Neuronal stem cell (in vitro differentiated cells): ENCODE results near the gene DSCAM.

Experiments
- DNase-seq: peaks from one replicate; pipeline ENCODE4 v3.0.0-alpha.2; 2013; ENCODE audit warnings: low spot score
- H2AFZ ChIP-seq: one replicate; pipeline ENCODE4 v1.6.1; 2013; ENCODE audit warnings: mild to moderate bottlenecking, low read length, inconsistent platforms
- H2AK5ac ChIP-seq: 2 replicates; pipeline ENCODE4 v1.6.1; 2013; ENCODE audit warnings: low read depth, mild to moderate bottlenecking, inconsistent platforms, low read length, moderate library complexity, mixed read lengths
- H2BK120ac ChIP-seq: 2 replicates; pipeline ENCODE4 v1.6.1; 2013; ENCODE audit warnings: low read depth, mild to moderate bottlenecking, inconsistent platforms, low read length, moderate library complexity, mixed read lengths
- H2BK12ac ChIP-seq: one replicate; pipeline ENCODE4 v1.6.1; 2013; ENCODE audit warnings: low read length, inconsistent platforms
- H2BK15ac ChIP-seq: 2 replicates; pipeline ENCODE4 v1.6.1; 2013; ENCODE audit warnings: mild to moderate bottlenecking, low read length, inconsistent platforms, mixed read lengths
- H2BK5ac ChIP-seq: one replicate; pipeline ENCODE4 v1.6.1; 2013; ENCODE audit warnings: inconsistent platforms, mild to moderate bottlenecking, low read length, moderate library complexity
- H3K14ac ChIP-seq: one replicate; pipeline ENCODE4 v1.6.1; 2013; ENCODE audit warnings: low read length, inconsistent platforms
- H3K18ac ChIP-seq: 2 replicates; pipeline ENCODE4 v1.6.1; 2013; ENCODE audit warnings: low read length, inconsistent platforms
- H3K23ac ChIP-seq: 2 replicates; pipeline ENCODE4 v1.6.1; 2013; ENCODE audit warnings: low read depth, mild to moderate bottlenecking, mixed read lengths, low read length, inconsistent platforms; ENCODE audit not compliant: poor library complexity
- H3K27ac ChIP-seq: replicated peaks from 3 replicates; pipeline ENCODE4 v1.5.1; 2013; ENCODE audit warnings: low read length, inconsistent platforms
- H3K27me3 ChIP-seq, 3 experiments: 2 replicates each; pipeline ENCODE4 v1.6.1; 2013; ENCODE audit warnings: low read length in 3 of 3, mild to moderate bottlenecking in 2 of 3, inconsistent platforms in 1 of 3, low read depth in 1 of 3, mixed read lengths in 1 of 3, moderate library complexity in 1 of 3; ENCODE audit not compliant: control insufficient read depth in 3 of 3, insufficient read depth in 3 of 3
- H3K36me3 ChIP-seq, 2 donors: replicated peaks in 1 of 2; 2 replicates each; pipeline ENCODE4 v1.6.1; 2013; ENCODE audit warnings: low read length in 2 of 2; ENCODE audit not compliant: control insufficient read depth in 2 of 2, insufficient read depth in 2 of 2
- H3K4ac ChIP-seq: 2 replicates; pipeline ENCODE4 v1.6.1; 2013; ENCODE audit warnings: inconsistent platforms, mild to moderate bottlenecking, low read length, moderate library complexity
- H3K4me1 ChIP-seq, 2 donors: 1 replicate in 1 of 2; 2 replicates in 1 of 2; pipeline ENCODE4 v1.6.1; 2013; ENCODE audit warnings: low read length in 2 of 2, low read depth in 1 of 2; ENCODE audit not compliant: control insufficient read depth in 2 of 2, insufficient read depth in 1 of 2
- H3K4me2 ChIP-seq: one replicate; pipeline ENCODE4 v1.6.1; 2013; ENCODE audit warnings: mild to moderate bottlenecking, low read length, inconsistent platforms; ENCODE audit not compliant: insufficient read depth, poor library complexity, severe bottlenecking
- H3K4me3 ChIP-seq, 2 donors: 2 replicates each; pipeline ENCODE4 v1.5.1; 2013; ENCODE audit warnings: low read length in 2 of 2, mild to moderate bottlenecking in 2 of 2, inconsistent platforms in 1 of 2, moderate library complexity in 1 of 2
- H3K79me1 ChIP-seq: one replicate; pipeline ENCODE4 v1.6.1; 2013; ENCODE audit warnings: low read depth, mild to moderate bottlenecking, inconsistent platforms, low read length, moderate library complexity
- H3K9ac ChIP-seq: one replicate; pipeline ENCODE4 v1.6.1; 2013; ENCODE audit warnings: mild to moderate bottlenecking, low read depth, low read length, inconsistent platforms; ENCODE audit not compliant: poor library complexity
- H3K9me3 ChIP-seq, 2 donors: replicated peaks in 1 of 2; 2 replicates each; pipeline versions ENCODE3 to v1.6.1; 2013; ENCODE audit warnings: low read length in 2 of 2, mild to moderate bottlenecking in 2 of 2, inconsistent platforms in 1 of 2, low read depth in 1 of 2, mixed read lengths in 1 of 2, moderate library complexity in 1 of 2; ENCODE audit not compliant: control insufficient read depth in 2 of 2, insufficient read depth in 1 of 2
- H4K8ac ChIP-seq: one replicate; pipeline ENCODE4 v1.6.1; 2013; ENCODE audit warnings: low read depth, mild to moderate bottlenecking, inconsistent platforms, low read length, moderate library complexity
- H4K91ac ChIP-seq: one replicate; pipeline ENCODE4 v1.6.1; 2013; ENCODE audit warnings: low read length, low read depth, mild to moderate bottlenecking, inconsistent platforms; ENCODE audit not compliant: poor library complexity
- WGBS, 2 donors: extraction: QIAGEN DNeasy Blood & Tissue Kit; methylation state at CpG; one replicate each; pipeline ENCODE4 v1.1.7; 2013; ENCODE audit warnings: missing lambda C conversion rate in 2 of 2, mixed read lengths in 1 of 2; ENCODE audit not compliant: insufficient read length in 2 of 2, insufficient replicate concordance in 1 of 2; ENCODE audit errors: extremely low coverage in 2 of 2; 5-methylcytosine and 5-hydroxymethylcytosine counted together

The DSCAM gene

GRCh38 chr21:40408561-40408960, 438.4 kb downstream of the DSCAM start:
- Histone ChIP-seq H3K4me1 (no peaks in the 10 kb centered on the region), H2BK12ac (no peak overlapping the region), H2AFZ (no peak overlapping the region), H3K36me3 (no peaks in the 10 kb centered on the region), H3K14ac (no peak overlapping the region), H3K4ac (no peak overlapping the region), H2AK5ac (no peak overlapping the region), H3K9ac (no peak overlapping the region), H3K4me2 (no peak overlapping the region), H3K18ac (no peak overlapping the region), H3K9me3 (no peaks in the 10 kb centered on the region), H2BK15ac (no peak overlapping the region), H4K91ac (no peak overlapping the region), H3K27me3 (no peaks in the 10 kb centered on the region), H4K8ac (no peak overlapping the region), H3K23ac (no peak overlapping the region), H2BK5ac (no peak overlapping the region), H3K27ac (no peak overlapping the region), H2BK120ac (no peak overlapping the region), H3K79me1 (no peaks in the 10 kb centered on the region), H3K4me3 (no peak overlapping the region)
- DNase-seq: no peak
- WGBS, 2 donors: no CpG with 5 or more reads among the region's 5 CpGs

DNA sequence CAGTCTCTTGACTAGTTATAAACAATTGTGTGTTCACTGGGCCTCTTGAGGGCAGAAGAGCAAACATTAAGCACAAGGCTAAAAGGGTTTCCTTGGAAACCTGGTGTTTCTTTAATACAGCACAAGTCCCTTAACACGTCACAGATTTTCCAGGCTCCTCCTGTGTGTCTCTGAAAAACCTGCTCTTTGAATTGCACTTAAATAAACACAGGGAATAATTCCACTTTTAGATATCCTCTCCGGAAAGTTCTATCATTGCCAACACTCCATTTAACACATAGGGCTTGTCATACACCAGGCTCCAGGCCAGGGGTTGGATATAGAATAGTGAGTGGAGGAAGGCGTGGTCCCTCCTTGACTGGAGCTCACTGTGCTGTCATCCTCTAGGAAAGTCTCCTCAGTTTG, 442.6 kb downstream of the DSCAM start:
- Histone ChIP-seq H4K8ac (no peak overlapping the region), H2BK12ac (no peak overlapping the region), H3K27me3 (no peaks in the 10 kb centered on the region), H2BK120ac (no peak overlapping the region), H3K4ac (no peak overlapping the region), H2BK5ac (no peak overlapping the region), H3K9me3 (no peaks in the 10 kb centered on the region), H3K9ac (no peak overlapping the region), H3K18ac (no peak overlapping the region), H2AFZ (no peak overlapping the region), H2AK5ac (no peak overlapping the region), H2BK15ac (no peak overlapping the region), H3K4me2 (no peak overlapping the region), H3K79me1 (no peaks in the 10 kb centered on the region), H3K4me3 (no peak overlapping the region), H3K14ac (no peak overlapping the region), H3K27ac (no peak overlapping the region), H3K4me1 (no peaks in the 10 kb centered on the region), H3K23ac (no peak overlapping the region), H4K91ac (no peak overlapping the region), H3K36me3 (no peaks in the 10 kb centered on the region)
- WGBS, 2 donors: no CpG with 5 or more reads among the region's 3 CpGs
- no peak for DNase-seq

DNA sequence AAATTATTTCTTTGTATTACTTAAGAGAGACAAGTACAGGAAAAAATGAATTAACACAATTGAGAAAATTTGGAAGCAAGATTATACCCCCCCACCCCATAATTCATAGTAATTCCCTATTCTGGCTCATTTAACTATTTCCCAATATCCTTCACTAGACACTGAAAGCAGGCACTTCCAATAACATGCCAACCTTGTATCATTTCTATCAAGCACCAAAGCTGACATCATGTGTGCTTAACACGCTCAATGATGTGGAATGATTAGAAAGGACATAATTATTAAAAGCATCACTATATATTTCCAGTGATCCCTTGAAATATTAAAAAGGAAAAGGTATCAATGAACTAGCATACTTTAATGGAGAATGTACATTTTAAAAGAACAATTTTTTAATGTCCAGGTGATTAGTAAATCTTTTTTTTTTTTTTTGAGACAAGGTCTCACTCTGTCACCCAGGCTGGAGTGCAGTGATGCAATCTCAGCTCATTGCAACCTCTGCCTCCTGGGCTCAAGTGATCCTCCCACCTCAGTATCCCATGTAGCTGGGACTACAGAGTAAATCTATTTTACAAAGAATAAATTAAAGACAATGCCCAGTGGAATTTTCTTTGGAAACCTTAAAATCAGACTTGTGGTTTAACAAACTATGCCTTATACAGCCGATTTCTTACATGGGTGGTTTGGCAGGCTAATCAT, 443.9 kb downstream of the DSCAM start:
- Histone ChIP-seq H2BK15ac (no peak overlapping the region), H3K36me3 (no peaks in the 10 kb centered on the region), H2BK120ac (no peak overlapping the region), H2BK5ac (no peak overlapping the region), H3K14ac (peak overlapping the region; percentile 49), H4K91ac (no peak overlapping the region), H3K18ac (no peak overlapping the region), H3K4me2 (no peak overlapping the region), H4K8ac (no peak overlapping the region), H3K9me3 (no peaks in the 10 kb centered on the region), H3K9ac (no peak overlapping the region), H3K4me3 (no peak overlapping the region), H3K23ac (no peak overlapping the region), H2AFZ (no peak overlapping the region), H3K4ac (no peak overlapping the region), H3K4me1 (no peaks in the 10 kb centered on the region), H3K27ac (no peak overlapping the region), H3K27me3 (no peaks in the 10 kb centered on the region), H3K79me1 (no peaks in the 10 kb centered on the region), H2AK5ac (no peak overlapping the region), H2BK12ac (no peak overlapping the region)
- DNase-seq: no peak
- WGBS, 2 donors: no CpG with 5 or more reads among the region's 2 CpGs

GRCh38 chr21:40395732-40396131, 451.2 kb downstream of the DSCAM start:
- Histone ChIP-seq H2BK15ac (no peak overlapping the region), H3K14ac (no peak overlapping the region), H2BK120ac (no peak overlapping the region), H3K27ac (no peak overlapping the region), H2BK12ac (no peak overlapping the region), H3K18ac (no peak overlapping the region), H3K79me1 (no peaks in the 10 kb centered on the region), H3K4me2 (no peak overlapping the region), H2AFZ (no peak overlapping the region), H3K4me3 (no peak overlapping the region), H3K27me3 (no peaks in the 10 kb centered on the region), H4K8ac (no peak overlapping the region), H3K4ac (no peak overlapping the region), H2AK5ac (no peak overlapping the region), H3K4me1 (no peaks in the 10 kb centered on the region), H3K23ac (no peak overlapping the region), H3K9ac (no peak overlapping the region), H4K91ac (no peak overlapping the region), H3K36me3 (no peaks in the 10 kb centered on the region), H2BK5ac (no peak overlapping the region), H3K9me3 (no peaks in the 10 kb centered on the region)
- no peak for DNase-seq
- no CpG with 5 or more reads among the region's 7 CpGs for whole genome bisulfite sequencing, 2 donors
